Pancreas (tissue), 10 donors: ENCODE measurements around the gene FHOD3. TPM values are rescaled to one million over a fixed set of nuclear protein-coding genes. Genes with fewer than 3 reads are reported as not detected.

Experiments used
- ATAC-seq, 4 donors: fragments of 200-7000 bp; cut with Tn5 transposase; one replicate each; pipeline versions ENCODE4 v1.8.0 to v1.9.1; 2020; ENCODE audit warnings: mild to moderate bottlenecking in 4 of 4, moderate library complexity in 4 of 4
- DNase-seq, 6 donors: peaks; one replicate each; pipeline ENCODE4 v3.0.0-alpha.2; 2020
- FAIRE-seq: peaks from 2 replicates; lab custom pipeline; 2012; peaks lifted over from hg19 to GRCh38; lab: Jason Lieb, UNC
- H3K27ac ChIP-seq, 4 donors: fragments of 200-600 bp; sonication (generic); 1 replicate in 3 of 4; 2 replicates in 1 of 4; pipeline versions ENCODE4 v1.5.0 to v1.8.0; 2020
- H3K27me3 ChIP-seq, 4 donors: fragments of 200-600 bp; one replicate each; pipeline ENCODE4 v1.8.0; 2021
- H3K36me3 ChIP-seq, 3 donors: fragments of 200-600 bp; sonication (generic) in 1 of 3; one replicate each; pipeline versions ENCODE4 v1.5.0 to v1.8.0; 2020 to 2021
- H3K4me1 ChIP-seq, 3 donors: fragments of 200-600 bp; one replicate each; pipeline ENCODE4 v1.8.0; 2021
- H3K4me3 ChIP-seq, 4 donors: fragments of 200-600 bp; sonication (generic) in 2 of 4; one replicate each; pipeline versions ENCODE4 v1.5.0 to v1.8.0; 2020 to 2021
- H3K9me3 ChIP-seq, 4 donors: fragments of 200-600 bp; one replicate each; pipeline ENCODE4 v1.8.0; 2021
- WGBS, 2 donors: extraction: QIAGEN DNeasy Blood & Tissue Kit; methylation state at CpG; one replicate each; pipeline ENCODE4 v1.1.7; 2013; 5-methylcytosine and 5-hydroxymethylcytosine counted together
- intact Hi-C, 3 donors: fragments of 100-400 bp; cut with DNase I; formaldehyde crosslinking; loops; one replicate each; pipeline versions ENCODE4 v1.11.1 to v1.14.2; 2022
- polyA plus RNA-seq, 2 donors: library from polyadenylated mRNA; stranded (reverse); fragments of 200-250 nt; gene quantifications; one replicate each; pipeline ENCODE4 v1.2.3, GENCODE V29; 2013
- total RNA-seq, 6 donors: library from RNA; stranded (reverse); fragmentation: NEBNext Ultra II Directional in 4 of 6; extraction: Animal tissue kit (Norgen Biotek cat#: 25700) in 4 of 6; gene quantifications; one replicate each; pipeline versions ENCODE4 v1.2.1 to v1.2.4, GENCODE V29; 2021 to 2023
- TF ChIP-seq, protein P1 (sequence below), 4 donors: fragments of 200-600 bp; sonication (generic) in 3 of 4; IDR thresholded peaks; one replicate each; pipeline versions ENCODE4 v1.5.0 to v1.8.0; 2021; ENCODE audit warnings: antibody characterized with exemption in 4 of 4
- donor health status: healthy with polysubstance abuse.
- donor health status: DM: no; HTN: no; CAD: no; lungs with moderate emphysema.
- donor health status: DM: no; HTN: no; CAD: no.
- donor health status: control.
- donor health status: control.
- donor health status: Bipolar disorder and iron deficiency.
- donor health status: DM: yes; HTN: yes; CAD: no.
- donor health status: DM: no; HTN: no; CAD: no.
- donor health status: DM: no; HTN: no; CAD: no.
- donor health status: DM: yes; HTN: yes; CAD: no.

The FHOD3 gene
- total and polyA plus RNA-seq, 8 donors = 0.25 to 4.3 (median 1.2) TPM

DNA sequence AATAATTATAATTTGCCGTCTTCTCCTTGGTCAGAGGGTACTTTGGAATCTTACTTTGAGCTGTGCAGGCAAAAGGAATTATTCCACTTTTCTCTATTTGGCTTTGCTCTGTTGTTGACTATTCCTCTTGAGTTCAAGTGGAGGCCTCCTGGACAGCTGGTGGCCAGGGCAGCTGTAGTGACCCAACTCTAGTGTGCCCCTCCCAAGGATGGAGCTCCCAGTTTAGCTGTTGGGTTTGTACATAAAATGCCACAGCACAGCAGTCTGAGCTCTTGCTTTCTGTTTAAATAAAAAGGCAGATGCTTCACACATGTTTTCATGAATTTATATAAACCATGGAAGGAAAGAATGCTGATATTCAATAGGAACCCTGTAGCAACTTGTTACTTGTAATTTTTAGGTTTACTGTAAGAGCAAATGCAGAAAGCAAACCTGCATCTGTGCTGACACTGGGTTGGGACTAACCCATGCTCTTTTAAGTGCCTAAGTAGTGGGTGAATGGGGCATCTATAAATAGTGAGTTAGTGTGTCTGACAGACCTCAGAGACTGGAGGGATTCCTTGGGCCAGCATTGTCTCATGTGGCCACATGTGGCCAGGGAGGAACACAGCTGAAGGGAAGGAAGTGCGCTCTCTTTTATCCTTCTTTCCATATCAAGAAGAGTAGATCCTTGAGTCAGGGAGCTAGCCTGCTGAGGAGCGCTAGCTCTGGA lies 121.8 kb downstream of the FHOD3 start:
- no peaks in the 10 kb centered on the region for H3K36me3 ChIP-seq
- TF ChIP-seq, protein P1, sequence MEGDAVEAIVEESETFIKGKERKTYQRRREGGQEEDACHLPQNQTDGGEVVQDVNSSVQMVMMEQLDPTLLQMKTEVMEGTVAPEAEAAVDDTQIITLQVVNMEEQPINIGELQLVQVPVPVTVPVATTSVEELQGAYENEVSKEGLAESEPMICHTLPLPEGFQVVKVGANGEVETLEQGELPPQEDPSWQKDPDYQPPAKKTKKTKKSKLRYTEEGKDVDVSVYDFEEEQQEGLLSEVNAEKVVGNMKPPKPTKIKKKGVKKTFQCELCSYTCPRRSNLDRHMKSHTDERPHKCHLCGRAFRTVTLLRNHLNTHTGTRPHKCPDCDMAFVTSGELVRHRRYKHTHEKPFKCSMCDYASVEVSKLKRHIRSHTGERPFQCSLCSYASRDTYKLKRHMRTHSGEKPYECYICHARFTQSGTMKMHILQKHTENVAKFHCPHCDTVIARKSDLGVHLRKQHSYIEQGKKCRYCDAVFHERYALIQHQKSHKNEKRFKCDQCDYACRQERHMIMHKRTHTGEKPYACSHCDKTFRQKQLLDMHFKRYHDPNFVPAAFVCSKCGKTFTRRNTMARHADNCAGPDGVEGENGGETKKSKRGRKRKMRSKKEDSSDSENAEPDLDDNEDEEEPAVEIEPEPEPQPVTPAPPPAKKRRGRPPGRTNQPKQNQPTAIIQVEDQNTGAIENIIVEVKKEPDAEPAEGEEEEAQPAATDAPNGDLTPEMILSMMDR (IDR thresholded peaks at IDR 0.05) = no peak
- DNase-seq (no peak), FAIRE-seq (no peak), ATAC-seq (no peak)
- WGBS, 2 donors = 97 to 99% methylated on average over 3 of the region's 3 CpGs
- intact Hi-C loops = no loop called here
- H3K4me1 ChIP-seq = no peaks in the 10 kb centered on the region
- no peaks in the 10 kb centered on the region for H3K27me3 ChIP-seq
- H3K4me3 ChIP-seq = no peak overlapping the region
- no peaks in the 10 kb centered on the region for H3K9me3 ChIP-seq
- H3K27ac ChIP-seq = no peak overlapping the region

DNA sequence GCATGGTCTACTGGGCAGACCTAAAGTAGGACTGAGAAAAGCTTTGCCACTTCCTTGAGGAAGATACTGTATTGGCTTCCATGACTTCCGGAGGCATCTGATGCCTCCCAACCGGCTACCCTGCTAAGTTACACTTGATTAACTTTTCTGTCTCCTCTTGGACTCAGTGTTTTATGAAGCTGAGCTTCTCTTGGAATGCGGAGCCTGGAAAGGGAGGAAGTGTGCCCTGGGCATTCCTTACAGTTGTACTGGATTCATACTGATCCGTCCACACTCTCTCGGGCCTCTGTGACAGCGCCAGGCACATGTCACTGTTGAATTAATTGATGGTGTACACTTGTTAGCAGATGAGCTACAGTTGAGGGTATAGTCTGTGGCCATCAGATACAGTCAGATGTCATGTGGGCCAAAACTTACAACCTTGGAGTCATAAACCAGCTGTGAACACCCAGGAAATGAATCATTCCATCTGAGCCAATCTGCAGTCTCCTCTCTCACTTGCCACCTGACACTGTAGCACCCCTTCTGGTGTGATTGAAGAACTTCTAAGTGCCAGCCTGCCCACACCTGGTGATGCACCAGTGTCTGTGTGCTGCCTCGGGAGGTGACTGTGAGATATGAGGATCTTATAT lies 122.5 kb downstream of the FHOD3 start:
- no peak overlapping the region for H3K4me3 ChIP-seq
- no peaks in the 10 kb centered on the region for H3K9me3 ChIP-seq
- ATAC-seq (no peak), DNase-seq (no peak), FAIRE-seq (no peak)
- no peaks in the 10 kb centered on the region for H3K36me3 ChIP-seq
- H3K4me1 ChIP-seq = no peaks in the 10 kb centered on the region
- 88 to 91% methylated on average over 7 of the region's 7 CpGs for WGBS, 2 donors
- no peak overlapping the region for H3K27ac ChIP-seq
- intact Hi-C loops = no loop called here
- no peaks in the 10 kb centered on the region for H3K27me3 ChIP-seq
- TF ChIP-seq, protein P1 (IDR thresholded peaks at IDR 0.05) = no peak

DNA sequence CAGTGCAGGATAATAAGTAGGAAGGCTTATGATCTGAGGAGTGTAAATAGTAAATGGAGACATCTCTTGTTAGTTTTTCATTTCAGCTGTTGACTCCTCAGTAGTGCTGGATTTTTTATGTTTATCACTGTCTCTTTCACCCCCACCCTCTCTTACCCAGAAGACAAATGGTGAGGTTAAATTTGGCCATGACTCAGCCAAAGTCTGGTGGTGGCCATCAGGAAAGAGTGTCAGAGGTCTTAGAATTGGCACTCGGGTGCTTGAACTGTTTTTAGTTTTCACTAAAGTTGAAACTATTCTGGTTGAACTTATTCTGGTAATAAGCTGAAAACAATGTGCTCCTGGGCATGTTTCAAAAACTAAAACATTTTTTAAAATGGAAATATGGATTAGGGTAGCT lies 123.3 kb downstream of the FHOD3 start:
- no peaks in the 10 kb centered on the region for H3K4me1 ChIP-seq
- intact Hi-C loops = no loop called here
- H3K36me3 ChIP-seq = no peaks in the 10 kb centered on the region
- 69 to 88% methylated on average over 1 of the region's 1 CpG for WGBS, 2 donors
- DNase-seq (no peak), ATAC-seq (no peak), FAIRE-seq (no peak)
- TF ChIP-seq, protein P1 (IDR thresholded peaks at IDR 0.05) = no peak
- H3K9me3 ChIP-seq = no peaks in the 10 kb centered on the region
- no peak overlapping the region for H3K27ac ChIP-seq
- peaks cover 0 to 5% (median 0%) of the 10 kb centered on the region in 4 donors for H3K27me3 ChIP-seq
- no peak overlapping the region for H3K4me3 ChIP-seq

DNA sequence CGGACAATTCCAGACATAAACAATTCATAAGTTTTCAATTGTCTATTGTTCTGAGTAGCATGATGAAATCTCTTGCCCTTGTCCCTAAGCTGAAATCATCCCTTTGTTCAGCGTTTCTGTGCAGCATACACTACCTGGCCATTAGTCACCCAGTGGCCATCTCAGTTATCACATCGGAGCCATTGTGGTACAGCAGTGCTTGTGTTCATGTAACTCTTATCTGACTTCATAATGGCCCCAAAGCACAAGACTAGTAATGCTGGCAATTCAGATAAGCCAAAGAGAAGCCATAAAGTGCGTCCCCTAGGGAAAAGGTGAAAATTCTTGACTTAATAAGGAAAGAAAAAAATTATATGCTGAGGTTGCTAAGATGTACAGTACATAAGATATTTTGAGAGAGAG lies 127.2 kb downstream of the FHOD3 start:
- 58 to 60% methylated on average over 4 of the region's 4 CpGs for WGBS, 2 donors
- TF ChIP-seq, protein P1 (IDR thresholded peaks at IDR 0.05) = no peak
- H3K36me3 ChIP-seq = no peaks in the 10 kb centered on the region
- DNase-seq (no peak), FAIRE-seq (no peak), ATAC-seq (no peak)
- H3K4me3 ChIP-seq = no peak overlapping the region
- intact Hi-C loops = no loop called here
- H3K27ac ChIP-seq = no peak overlapping the region
- no peaks in the 10 kb centered on the region for H3K9me3 ChIP-seq
- no peaks in the 10 kb centered on the region for H3K4me1 ChIP-seq
- H3K27me3 ChIP-seq = peaks cover 0 to 5% (median 0%) of the 10 kb centered on the region in 4 donors

DNA sequence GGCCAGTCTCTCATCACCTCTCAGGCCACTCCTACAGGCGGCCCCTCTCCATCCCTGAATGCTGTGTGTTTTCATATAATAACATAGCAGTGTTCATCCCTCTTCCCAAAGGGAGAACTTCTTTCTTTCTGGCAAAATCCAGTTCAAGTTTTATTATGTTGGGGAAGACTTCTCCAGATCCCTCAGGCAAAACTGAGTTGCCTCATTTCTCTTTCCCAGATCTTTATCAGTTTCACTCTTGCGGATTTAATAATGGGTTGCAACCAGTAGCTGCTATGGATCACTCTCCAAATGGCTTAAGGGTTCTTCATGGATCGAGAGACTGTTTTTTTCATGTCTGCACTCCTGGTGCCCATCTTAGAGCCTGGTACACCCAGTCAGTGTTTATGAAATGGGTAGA lies 129.9 kb downstream of the FHOD3 start:
- Histone ChIP-seq H3K4me1 (no peaks in the 10 kb centered on the region), H3K27me3 (peaks cover 0 to 5% (median 0%) of the 10 kb centered on the region in 4 donors), H3K4me3 (no peak overlapping the region), H3K9me3 (no peaks in the 10 kb centered on the region), H3K36me3 (no peaks in the 10 kb centered on the region), H3K27ac (no peak overlapping the region)
- no peak for FAIRE-seq
- TF ChIP-seq, protein P1 (IDR thresholded peaks at IDR 0.05) = no peak
- WGBS, 2 donors = 92% methylated on average over 3 of the region's 3 CpGs
- intact Hi-C loops = no loop called here
- ATAC-seq = no peak
- no peak for DNase-seq
